Stomach (tissue), 4 donors: ENCODE data around the gene SH3RF3.

Experiments
- EP300 ChIP-seq: sonication (generic); formaldehyde crosslinking; IDR thresholded peaks from one replicate; pipeline ENCODE4 v1.6.1; 2017; ENCODE audit warnings: antibody characterized with exemption
- TF ChIP-seq, protein P1 (sequence below), 7 experiments: fragments of 450-650 bp in 4 of 7; fragments of 200-600 bp in 3 of 7; sonication (generic) in 3 of 7; IDR thresholded peaks; one replicate each; pipeline ENCODE4 v1.5.1; 2016 to 2019; ENCODE audit warnings: antibody characterized with exemption in 7 of 7, control low read depth in 2 of 7, mild to moderate bottlenecking in 1 of 7

- TF ChIP-seq, protein P1, sequence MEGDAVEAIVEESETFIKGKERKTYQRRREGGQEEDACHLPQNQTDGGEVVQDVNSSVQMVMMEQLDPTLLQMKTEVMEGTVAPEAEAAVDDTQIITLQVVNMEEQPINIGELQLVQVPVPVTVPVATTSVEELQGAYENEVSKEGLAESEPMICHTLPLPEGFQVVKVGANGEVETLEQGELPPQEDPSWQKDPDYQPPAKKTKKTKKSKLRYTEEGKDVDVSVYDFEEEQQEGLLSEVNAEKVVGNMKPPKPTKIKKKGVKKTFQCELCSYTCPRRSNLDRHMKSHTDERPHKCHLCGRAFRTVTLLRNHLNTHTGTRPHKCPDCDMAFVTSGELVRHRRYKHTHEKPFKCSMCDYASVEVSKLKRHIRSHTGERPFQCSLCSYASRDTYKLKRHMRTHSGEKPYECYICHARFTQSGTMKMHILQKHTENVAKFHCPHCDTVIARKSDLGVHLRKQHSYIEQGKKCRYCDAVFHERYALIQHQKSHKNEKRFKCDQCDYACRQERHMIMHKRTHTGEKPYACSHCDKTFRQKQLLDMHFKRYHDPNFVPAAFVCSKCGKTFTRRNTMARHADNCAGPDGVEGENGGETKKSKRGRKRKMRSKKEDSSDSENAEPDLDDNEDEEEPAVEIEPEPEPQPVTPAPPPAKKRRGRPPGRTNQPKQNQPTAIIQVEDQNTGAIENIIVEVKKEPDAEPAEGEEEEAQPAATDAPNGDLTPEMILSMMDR (IDR thresholded peaks at IDR 0.05), result no peak
- TF ChIP-seq EP300, result no peak
Observed at GRCh38 chr2:109401370-109401769, 272.4 kb downstream of the SH3RF3 start.
